GM11168 (cell line): ENCODE data around the gene SCN4B.

Experiments used
- in situ Hi-C: fragments of 300-500 bp; cut with MboI; formaldehyde crosslinking; loops from one replicate; pipeline ENCODE4 v1.12.0; 2022; ENCODE audit warnings: low sequenced_read_pairs; ENCODE audit not compliant: unreplicated experiment

SCN4B gene

DNA sequence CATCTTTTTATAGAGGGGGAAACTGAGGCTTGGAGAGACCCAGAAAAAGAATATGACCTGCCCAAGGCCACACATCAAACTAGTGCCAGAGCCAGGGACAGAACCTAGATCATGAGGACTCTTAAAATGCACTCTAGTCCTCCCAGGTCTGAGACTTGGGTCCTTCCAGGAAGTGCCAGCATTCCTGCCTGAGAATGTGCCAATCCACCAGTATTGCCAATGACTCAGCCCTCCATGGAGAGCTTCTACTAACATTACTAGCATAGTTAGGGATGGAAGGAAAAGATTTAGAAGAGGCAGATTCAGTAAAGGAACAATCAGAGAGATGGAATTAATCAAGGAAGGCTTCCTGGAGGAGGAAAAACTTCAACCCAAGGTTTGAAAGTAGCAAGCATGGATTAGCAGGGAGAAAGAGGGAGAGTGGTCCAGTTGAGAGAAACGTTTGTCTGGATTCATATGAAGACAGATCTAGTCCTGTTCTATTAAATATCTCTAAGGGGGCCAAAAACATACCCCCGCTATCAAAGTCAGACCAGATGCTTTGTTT, 45.8 kb downstream of the SCN4B start:
- in situ Hi-C loops, result no loop called here

DNA sequence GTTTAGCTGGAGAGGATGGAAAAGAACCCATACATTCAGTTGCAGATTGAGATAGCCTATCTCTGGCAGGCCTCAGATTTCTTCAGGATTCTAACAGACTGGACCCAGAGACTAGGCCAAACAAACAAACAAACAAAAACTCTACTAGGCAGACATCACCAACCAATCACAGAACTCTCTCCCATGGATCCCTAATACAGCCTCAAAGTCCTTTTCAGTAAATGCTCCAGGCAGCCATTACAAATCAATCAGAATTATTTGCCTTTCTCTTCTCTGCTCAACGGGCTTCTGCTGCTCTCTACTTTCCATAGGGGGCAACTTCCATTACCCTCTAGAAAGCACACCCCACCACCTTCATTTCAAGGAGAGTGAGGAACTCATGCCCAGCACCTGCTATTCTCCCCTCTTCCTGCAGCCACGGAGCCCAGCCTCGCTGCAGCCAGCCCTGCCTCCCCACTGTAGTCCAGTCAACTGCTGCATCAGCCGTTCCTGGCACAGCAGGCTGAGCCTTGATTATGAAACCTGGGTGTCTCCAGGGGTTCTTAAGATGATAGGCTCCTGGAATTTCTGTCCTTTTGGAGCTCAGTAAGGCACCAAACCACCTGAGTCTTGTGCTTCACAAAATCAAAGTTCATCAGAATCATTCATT, 46.8 kb downstream of the SCN4B start:
- in situ Hi-C loops, result no loop called here

DNA sequence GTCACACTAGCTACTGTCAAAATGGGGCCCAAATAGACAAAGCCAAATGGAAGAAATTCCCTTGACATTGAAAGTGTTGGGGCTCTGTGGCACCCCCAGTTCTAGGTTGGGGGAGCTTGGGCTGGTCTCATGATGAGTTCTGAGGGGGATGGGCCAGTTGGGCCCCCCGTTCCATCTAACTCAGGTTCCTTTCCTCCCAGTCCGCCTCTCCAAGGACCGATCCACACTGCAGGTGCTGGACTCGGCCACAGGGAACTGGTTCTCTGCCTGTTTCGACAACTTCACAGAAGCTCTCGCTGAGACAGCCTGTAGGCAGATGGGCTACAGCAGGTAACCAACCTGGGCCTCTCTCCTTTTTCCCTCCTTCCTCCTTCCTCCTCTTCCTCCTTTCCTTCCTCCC, 48.1 kb downstream of the SCN4B start:
- in situ Hi-C loops, result no loop called here

DNA sequence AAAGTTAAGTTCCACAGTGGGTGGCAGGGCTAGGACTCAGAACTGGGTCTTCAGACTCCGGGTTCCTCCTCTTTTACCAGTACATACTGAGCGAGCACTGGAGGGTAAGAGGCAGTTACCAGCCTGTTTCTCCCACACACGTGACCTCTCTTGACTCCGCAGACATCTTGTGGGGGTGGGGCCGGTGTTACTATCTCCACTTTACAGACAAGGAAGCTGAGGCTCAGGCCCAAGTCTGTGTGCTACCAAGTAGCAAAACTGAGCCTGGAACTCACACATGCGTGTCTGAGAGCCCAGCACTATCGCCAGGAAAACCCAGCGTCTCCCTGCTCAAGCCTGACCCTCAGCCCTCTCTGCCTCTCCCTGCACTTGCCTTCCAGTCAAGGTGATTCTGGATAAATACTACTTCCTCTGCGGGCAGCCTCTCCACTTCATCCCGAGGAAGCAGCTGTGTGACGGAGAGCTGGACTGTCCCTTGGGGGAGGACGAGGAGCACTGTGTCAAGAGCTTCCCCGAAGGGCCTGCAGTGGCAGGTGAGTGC, 49.8 kb downstream of the SCN4B start:
- in situ Hi-C loops, result no loop called here

DNA sequence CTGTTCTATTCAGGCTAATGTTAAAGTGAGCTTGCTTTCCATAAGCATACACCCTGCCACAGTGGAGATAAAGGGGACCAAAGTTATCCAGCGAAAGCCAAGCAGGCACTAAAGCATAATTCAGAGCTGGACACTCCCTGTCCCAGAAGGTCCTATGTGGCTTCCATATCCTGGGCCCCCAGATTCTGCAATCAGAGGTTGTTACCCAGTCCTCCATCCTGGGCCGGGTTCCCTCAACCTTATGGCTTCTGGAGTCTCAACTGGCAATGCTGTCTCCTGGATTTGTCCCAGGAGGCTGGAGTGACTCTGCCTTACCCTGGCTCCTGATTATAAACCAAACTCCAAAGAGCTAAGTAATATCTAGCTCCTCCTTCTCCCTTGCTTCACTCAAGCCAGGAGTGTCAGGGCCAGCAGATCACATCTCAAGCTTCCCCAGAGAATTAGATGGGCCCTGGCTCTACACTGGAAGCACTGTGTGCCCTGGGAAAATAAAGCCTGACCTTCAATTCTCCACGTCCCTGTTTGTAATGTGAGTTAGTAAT, 51.9 kb downstream of the SCN4B start:
- in situ Hi-C loops, result no loop called here

DNA sequence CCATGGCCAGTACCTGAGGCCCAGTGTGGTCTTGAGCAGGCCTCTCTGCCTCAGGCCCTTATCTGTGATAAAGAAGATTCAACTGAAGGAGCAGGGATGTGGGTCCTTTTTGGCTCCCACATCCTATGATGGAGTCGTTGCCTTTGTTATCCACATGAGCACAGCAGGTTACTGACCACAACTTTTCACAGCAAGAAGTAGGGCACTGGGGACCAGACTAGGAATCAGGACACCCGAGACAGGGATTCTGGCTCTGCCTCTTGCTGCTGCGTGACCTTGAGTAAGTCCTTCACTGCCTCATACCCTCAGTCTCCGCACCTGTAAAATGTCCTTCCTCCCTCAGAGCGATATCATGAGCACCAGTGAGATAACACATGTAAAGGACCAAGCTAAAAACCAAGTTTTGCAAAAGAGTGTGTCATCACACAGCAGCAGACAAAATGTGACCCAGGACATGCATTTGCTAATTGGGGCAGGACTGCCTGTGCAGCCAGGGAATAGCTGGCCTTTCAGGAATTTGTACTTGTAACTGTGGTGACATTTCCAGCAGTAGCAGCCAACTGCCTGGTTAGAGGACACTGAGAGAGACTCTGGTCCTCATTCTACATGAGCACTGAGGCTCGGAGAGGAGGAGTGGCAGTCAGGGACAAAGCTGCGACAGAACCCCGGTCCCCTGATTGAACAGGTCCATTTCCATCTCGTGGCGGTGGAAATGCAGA, 52.6 kb downstream of the SCN4B start:
- in situ Hi-C loops, result no loop called here

DNA sequence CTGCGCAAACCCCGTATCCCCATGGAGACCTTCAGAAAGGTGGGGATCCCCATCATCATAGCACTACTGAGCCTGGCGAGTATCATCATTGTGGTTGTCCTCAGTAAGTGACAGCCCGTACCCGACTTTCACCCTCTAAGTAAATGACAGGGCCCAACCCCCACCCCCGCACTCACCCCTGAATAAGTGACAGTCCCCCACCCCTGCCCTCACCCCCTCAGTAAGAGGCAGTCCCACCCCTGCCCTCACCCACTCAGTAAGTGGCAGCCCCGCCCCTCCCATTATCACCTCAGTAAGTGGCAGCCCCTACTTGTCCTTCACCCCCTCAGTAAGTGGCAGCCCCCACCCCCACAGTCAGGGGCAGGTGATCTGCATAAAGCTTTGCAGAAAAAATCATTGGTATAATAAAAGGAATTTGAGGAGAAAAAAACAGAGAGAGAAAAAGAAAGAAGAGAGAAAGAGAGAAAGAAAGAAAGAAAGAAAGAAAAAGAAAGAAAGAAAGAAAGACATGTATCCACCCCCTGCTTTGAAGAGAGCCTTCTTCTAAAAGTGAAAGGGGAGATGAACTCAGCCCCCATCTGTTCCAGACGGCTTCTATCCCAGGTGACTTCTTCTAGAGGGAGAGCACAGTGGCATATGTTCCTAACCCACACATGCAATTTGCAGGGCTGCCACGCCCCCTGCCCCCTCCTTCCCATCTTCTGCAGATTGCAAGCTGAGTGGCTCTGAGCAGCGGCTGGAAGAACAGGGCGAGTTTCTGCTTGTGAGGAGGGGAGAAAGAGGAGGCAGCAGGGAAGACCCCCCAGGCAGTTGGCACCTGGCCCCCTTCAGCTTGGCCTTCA, 53.4 kb downstream of the SCN4B start:
- in situ Hi-C loops, result no loop called here

DNA sequence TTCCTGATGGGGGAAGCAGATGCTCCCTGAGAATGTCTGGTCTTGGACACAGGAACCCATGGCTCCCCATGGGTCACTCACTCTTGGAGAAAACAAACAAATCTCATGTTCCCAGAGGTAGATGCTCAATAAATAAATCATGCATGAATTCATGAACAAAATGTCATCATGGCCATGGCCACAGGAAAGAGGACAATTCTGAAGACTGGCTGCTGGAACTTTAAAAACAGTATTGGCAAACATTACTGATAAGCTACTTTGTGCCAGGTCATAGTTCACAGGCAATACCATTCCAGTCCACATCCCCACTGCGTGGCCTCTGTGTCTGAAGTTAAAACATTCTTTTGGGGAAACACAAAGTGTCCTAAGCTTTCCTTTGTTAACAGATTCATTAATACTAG, 56.7 kb downstream of the SCN4B start:
- in situ Hi-C loops, result no loop called here

DNA sequence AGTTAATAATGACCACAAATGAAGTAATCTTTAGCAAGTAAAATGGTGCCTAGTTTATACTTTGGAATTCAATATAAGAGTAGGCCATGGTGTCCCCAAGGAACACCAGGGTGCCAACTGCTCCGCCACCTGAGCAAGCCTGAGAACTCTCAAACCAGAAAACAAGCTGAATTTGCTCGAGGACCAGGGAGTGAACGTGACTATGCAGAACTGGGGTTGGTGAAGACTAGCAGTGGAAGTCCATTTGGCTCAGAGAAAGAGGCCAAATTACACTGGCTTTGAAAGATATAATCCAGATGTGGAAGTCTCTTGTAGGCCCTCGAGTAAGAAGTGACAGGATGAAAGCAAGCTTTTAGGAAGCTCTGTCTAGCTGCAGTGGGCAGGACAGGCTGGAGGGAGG, 57.1 kb downstream of the SCN4B start:
- in situ Hi-C loops, result no loop called here

DNA sequence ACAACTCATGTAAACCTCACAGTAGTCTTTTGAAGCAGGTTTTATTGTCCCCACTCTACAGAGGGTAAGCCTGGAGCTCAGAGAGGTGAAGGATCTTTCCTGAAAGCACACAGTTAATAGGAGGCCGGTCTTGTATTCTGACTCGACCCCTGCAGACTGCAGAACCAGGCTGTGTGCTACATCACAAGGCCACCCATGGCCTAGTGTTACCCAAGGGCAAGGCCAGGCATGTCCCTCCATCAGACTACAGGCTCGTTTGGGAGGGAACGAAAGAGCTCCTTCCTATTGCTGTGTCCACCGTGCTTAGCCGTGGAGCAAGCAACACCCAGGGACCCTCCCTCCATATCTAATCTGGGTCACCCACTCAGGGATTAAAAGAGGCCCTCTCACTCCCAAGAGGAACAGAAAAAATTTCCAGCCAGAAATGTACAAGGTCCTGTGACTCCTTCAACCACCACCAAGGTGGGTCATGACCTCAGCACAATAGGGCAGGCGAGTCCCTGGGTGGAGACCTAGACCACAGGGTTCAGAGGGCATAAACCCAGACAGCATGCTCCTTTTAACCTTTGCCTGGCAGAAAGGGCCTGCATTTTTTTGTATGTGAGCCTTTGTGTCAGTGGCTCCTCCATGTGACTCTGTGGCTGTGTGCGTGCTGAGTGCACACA, 59.6 kb downstream of the SCN4B start:
- in situ Hi-C loops, result no loop called here

DNA sequence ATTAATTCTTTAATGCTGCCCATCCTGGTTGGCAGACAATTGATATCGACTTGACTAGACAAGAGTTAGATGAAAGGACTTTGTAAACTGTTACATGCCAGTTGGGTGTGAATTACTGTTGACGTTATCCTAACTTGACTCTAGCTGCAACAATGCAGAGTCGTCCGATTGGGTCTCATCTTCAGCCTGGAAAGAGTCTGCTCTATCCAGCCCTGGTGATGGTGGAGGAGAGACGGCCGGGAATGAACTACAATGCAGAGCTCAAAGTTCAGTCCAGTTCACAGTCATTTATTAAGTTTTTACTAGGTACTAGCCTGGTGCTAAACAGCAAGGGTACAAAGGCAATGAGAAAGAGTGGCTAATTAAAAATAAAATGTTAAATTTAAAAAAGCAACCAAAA, 60.9 kb downstream of the SCN4B start:
- in situ Hi-C loops, result no loop called here

DNA sequence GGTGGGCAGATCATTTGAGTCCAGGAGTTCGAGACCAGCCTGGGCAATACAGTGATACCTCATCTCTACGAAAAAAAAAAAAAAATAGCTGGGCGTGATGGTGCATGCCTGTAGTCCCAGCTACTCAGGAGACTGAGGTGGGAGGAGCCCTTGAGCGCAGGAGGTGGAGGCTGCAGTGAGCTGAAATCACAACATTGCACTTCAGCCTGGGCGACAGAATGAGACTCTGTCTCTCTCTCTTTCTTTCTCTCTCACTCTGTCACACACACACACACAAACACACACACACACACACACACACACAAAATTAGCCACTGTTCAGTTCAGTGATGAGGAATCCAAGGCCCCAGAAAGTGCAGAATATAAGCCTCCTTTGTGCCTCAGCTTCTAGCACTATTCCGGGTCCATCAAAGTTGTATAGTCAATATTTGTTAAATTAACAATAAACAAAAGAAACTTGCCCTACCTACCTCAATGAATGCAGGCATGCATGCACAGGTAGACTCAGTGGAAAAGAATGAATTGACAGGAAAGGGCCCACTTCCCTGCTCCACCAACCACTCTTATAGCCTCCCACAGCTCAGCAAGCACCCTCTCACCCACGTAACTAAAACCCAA, 62.0 kb downstream of the SCN4B start:
- in situ Hi-C loops, result no loop called here

DNA sequence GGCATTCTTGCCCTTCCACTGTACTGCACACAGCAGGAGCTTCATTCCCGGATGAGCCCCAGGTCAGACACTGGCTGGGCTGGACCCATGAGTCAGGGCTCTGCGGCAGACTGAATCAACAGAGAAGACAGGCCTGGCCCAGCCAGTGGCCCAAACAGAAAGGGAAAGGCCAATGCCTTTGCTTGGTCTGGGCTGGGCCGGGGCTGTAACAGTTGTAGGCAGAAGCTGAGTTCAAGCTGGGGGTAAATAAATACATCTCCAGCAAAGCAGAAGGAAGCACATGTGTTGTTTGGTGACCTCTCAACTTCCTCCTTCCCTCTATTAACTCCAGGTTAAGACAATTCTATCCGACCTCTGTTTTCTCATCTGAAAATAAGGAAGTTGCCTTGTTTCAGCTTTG, 64.1 kb downstream of the SCN4B start:
- in situ Hi-C loops, result no loop called here

DNA sequence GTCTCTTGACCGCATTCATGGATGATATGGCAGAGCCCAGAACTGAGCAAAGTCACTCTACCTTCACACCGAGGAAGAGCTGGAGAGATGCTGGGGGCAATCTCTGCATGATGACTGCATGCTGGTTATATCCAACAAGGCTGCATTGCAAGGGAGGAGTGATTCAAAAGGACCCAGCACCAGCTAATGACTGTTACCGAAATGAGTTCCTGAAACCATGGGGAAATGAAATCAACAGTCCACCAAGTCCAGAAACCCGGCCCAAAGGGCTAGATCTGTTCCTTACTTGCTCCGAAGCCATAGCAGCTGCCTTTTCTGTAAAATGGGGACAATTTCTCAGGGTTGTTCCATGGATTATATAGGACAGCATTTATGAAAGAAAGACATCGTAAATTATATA, 64.7 kb downstream of the SCN4B start:
- in situ Hi-C loops, result no loop called here

DNA sequence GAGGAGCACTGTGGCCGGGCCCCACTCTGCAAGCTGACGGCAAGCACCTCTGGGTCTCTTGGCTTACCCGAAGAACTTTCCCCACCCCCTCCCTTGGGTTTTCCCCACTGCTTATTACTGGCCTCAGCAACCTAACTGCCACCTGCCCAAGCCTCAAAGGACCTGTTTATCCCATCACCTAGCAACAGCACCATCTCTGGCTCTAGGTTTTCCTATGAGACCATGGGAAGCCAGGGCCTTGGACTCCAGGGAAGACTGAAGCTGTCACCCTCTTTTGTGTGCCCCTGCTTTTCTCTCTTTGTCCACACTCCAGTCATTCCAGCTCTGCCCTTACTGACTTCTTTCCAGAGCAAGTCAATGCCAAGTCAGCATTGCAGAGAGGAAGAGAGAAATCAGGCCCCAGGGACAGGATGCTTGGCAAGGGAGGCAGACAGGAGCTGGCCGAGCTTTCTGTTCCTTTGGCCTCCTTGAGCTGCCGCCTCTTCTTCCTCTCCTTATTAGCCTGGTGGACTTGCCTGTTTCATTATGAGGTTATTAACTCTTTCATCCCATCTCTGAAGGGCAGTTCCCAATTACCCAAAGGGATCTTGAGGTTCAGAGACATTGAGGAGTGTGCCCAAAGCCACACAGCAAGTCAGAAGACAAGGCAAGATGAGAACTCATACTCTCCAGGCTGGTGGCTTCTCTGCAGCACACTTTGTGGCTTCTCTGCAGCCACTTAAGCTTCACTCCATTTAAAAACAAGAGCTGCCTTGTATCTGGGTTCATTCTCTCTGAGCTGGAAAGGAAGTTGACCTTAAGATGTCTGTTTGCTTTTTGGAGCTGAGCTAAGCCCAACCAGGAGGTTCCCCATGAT, 65.5 kb downstream of the SCN4B start, which contains the start of gene SMIM35:
Gene SMIM35, minus strand, starts transcription at position 51 of the 856 bp plus-strand sequence. CDS start 206 bp downstream, outside the sequence.
- in situ Hi-C loops, result no loop called here

DNA sequence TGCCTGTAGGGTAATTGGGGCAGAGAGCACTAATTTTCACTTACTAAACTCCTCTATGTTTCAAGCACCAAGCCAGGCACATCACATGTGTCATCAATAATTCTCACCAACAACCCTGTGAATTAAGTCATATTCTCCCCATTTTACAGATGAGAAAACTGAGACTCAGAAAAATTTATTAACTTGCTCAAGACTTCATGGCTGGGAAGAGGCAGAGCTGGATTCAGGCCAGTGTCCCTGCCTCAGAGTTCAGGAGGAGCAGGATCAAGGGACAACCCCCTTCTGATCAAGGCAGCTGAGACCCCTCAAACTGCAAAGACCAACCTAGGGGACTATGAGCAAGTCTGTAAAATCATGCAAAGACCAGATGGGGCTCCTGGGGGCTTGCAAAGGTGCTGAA, 68.0 kb downstream of the SCN4B start:
- in situ Hi-C loops, result no loop called here

DNA sequence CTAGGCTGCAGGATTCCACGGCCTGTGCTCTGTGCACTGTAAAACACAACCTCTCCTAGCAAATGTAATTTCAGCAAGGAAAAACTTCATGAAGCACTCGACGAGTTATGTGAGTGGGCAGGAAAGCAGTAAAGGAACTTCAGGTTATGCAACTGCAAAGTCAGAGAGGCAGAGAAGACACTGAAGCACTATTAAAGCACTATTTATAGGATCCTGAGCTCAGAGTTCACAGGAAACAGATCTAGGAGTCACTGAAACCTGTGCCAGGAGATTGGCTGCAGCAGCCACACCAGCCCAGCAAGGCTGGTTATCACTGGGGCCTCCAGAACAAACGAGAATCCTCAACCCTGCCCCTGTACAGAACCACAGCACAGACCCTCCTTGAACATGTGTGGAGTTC, 68.4 kb downstream of the SCN4B start:
- in situ Hi-C loops, result no loop called here
